ENCODE results near the gene CDH23. TPM values are rescaled to one million over a fixed set of nuclear protein-coding genes. Genes with fewer than 3 reads are reported as not detected.

CDH23 gene
- total and polyA plus RNA-seq, 10 donors = 2.0 to 19.9 (median 11.0) TPM

GRCh38 chr10:71429304-71429703 lies 32.6 kb downstream of the CDH23 start:
- no peak overlapping the region for H3K4me3 ChIP-seq
- TF ChIP-seq POLR2A (IDR thresholded peaks at IDR 0.05) = no peak
- TF ChIP-seq POLR2AphosphoS5 (IDR thresholded peaks at IDR 0.05) = no peak
- TF ChIP-seq CTCF (IDR thresholded peaks at IDR 0.05 in 8 of 11, conservative IDR thresholded peaks at IDR 0.05 in 3 of 11) = no peak
- WGBS, 5 donors = 83 to 99% (median 91%) methylated on average over 7 to 8 of the region's 8 CpGs
- peaks cover 0 to under 1% (median 0%) of the 10 kb centered on the region in 6 donors for H3K4me1 ChIP-seq
- no peaks in the 10 kb centered on the region for H3K36me3 ChIP-seq
- peak; percentile 22 for DNase-seq
- H3K27me3 ChIP-seq (replicated peaks in 1 of 7) = peaks cover 0 to 9% (median 0%) of the 10 kb centered on the region in 7 donors
- intact Hi-C loops (cut with DNase I; ENCODE audit: low total_unique reads) = no loop called here
- H3K27ac ChIP-seq = no peak overlapping the region
- H3K9me3 ChIP-seq = no peaks in the 10 kb centered on the region

- no peak overlapping the region for H3K27ac ChIP-seq
- TF ChIP-seq POLR2AphosphoS5 (IDR thresholded peaks at IDR 0.05) (no peak), POLR2A (IDR thresholded peaks at IDR 0.05) (no peak), CTCF (IDR thresholded peaks at IDR 0.05 in 8 of 11, conservative IDR thresholded peaks at IDR 0.05 in 3 of 11) (no peak)
- H3K27me3 ChIP-seq (replicated peaks in 1 of 7) = peaks cover 0 to 9% (median 0%) of the 10 kb centered on the region in 7 donors
- H3K36me3 ChIP-seq = no peaks in the 10 kb centered on the region
- intact Hi-C loops (cut with DNase I; ENCODE audit: low total_unique reads) = no loop called here
- peak; percentile 40 for DNase-seq
- H3K4me1 ChIP-seq = peaks cover 0 to 6% (median 0%) of the 10 kb centered on the region in 6 donors
- H3K9me3 ChIP-seq = no peaks in the 10 kb centered on the region
- no peak overlapping the region for H3K4me3 ChIP-seq
- WGBS, 5 donors = 81 to 89% (median 85%) methylated on average over 2 of the region's 2 CpGs
Measured at GRCh38 chr10:71429929-71430328, 33.2 kb downstream of the CDH23 start.

GRCh38 chr10:71431239-71432100 lies 34.8 kb downstream of the CDH23 start:
- no peak for TF ChIP-seq POLR2A (IDR thresholded peaks at IDR 0.05)
- TF ChIP-seq POLR2AphosphoS5 (IDR thresholded peaks at IDR 0.05) = no peak
- TF ChIP-seq CTCF (IDR thresholded peaks at IDR 0.05 in 8 of 11, conservative IDR thresholded peaks at IDR 0.05 in 3 of 11) = no peak

More at GRCh38 chr10:71431239-71432100, 34.8 kb downstream of the CDH23 start:
- peak; percentile 37 for DNase-seq
- whole genome bisulfite sequencing, 5 donors = 67 to 90% (median 77%) methylated on average over 15 to 16 of the region's 16 CpGs
- H3K36me3 ChIP-seq = no peaks in the 10 kb centered on the region
- H3K9me3 ChIP-seq = no peaks in the 10 kb centered on the region
- H3K4me1 ChIP-seq = peaks cover 0 to 6% (median 1%) of the 10 kb centered on the region in 6 donors
- intact Hi-C loops (cut with DNase I; ENCODE audit: low total_unique reads) = no loop called here
- H3K27ac ChIP-seq = no peak overlapping the region
- H3K4me3 ChIP-seq = no peak overlapping the region
- peaks cover 0 to 9% (median 0%) of the 10 kb centered on the region in 7 donors for H3K27me3 ChIP-seq (replicated peaks in 1 of 7)
